HEK293T (cell line): Measurements from ENCODE around the gene NHSL2.
A peak's percentile ranks its signal among the peaks of the same experiment; 100 is the strongest.

Experiments
- CTCF ChIA-PET: fragments of 350-600 bp; formaldehyde crosslinking; extraction: SDS; loops from one replicate; lab custom pipeline; 2021; ENCODE audit warnings: antibody characterized with exemption, inconsistent platforms; lab: Yijun Ruan, JAX
- POLR2A ChIA-PET: fragments of 350-600 bp; formaldehyde crosslinking; extraction: SDS; loops from one replicate; lab custom pipeline; 2020; ENCODE audit warnings: antibody characterized with exemption, inconsistent platforms; lab: Yijun Ruan, JAX
- DNase-seq: peaks from one replicate; pipeline ENCODE4 v3.0.0; 2012; ENCODE audit warnings: mixed read lengths; ENCODE audit errors: extremely low spot score
- ARNT ChIP-seq: fragments of 450-650 bp; IDR thresholded peaks from 2 replicates; pipeline ENCODE4 v1.6.1; 2017; ENCODE audit warnings: mild to moderate bottlenecking
- BHLHE40 ChIP-seq: fragments of 450-650 bp; IDR thresholded peaks from 2 replicates; pipeline ENCODE4 v1.6.1; 2016; ENCODE audit warnings: mild to moderate bottlenecking, moderate library complexity, borderline replicate concordance
- CTBP1 ChIP-seq: fragments of 450-650 bp; IDR thresholded peaks from 2 replicates; pipeline ENCODE4 v1.6.1; 2016; ENCODE audit warnings: borderline replicate concordance
- ELF4 ChIP-seq: fragments of 450-650 bp; IDR thresholded peaks from 2 replicates; pipeline ENCODE4 v1.6.1; 2017; ENCODE audit warnings: antibody characterized with exemption
- FOXA1 ChIP-seq: fragments of 450-650 bp; IDR thresholded peaks from 2 replicates; pipeline ENCODE4 v1.6.1; 2016; ENCODE audit warnings: mild to moderate bottlenecking
- FOXK2 ChIP-seq: fragments of 450-650 bp; IDR thresholded peaks from 2 replicates; pipeline ENCODE4 v1.6.1; 2016; ENCODE audit warnings: mild to moderate bottlenecking
- FOXM1 ChIP-seq: fragments of 450-650 bp; IDR thresholded peaks from 2 replicates; pipeline ENCODE4 v1.6.1; 2017; ENCODE audit warnings: mild to moderate bottlenecking, borderline replicate concordance
- HDGF ChIP-seq: fragments of 450-650 bp; IDR thresholded peaks from 2 replicates; pipeline ENCODE4 v1.6.1; 2017; ENCODE audit warnings: antibody characterized with exemption, borderline replicate concordance
- L3MBTL2 ChIP-seq: fragments of 450-650 bp; conservative IDR thresholded peaks from 2 replicates; pipeline ENCODE4 v1.6.1; 2016; ENCODE audit warnings: mild to moderate bottlenecking
- LEF1 ChIP-seq: fragments of 450-650 bp; IDR thresholded peaks from 2 replicates; pipeline ENCODE4 v1.6.1; 2017; ENCODE audit warnings: mild to moderate bottlenecking, borderline replicate concordance
- NFRKB ChIP-seq: fragments of 450-650 bp; IDR thresholded peaks from 2 replicates; pipeline ENCODE4 v1.6.1; 2016; ENCODE audit warnings: mild to moderate bottlenecking, moderate library complexity
- SP1 ChIP-seq: fragments of 450-650 bp; IDR thresholded peaks from 2 replicates; pipeline ENCODE4 v1.6.1; 2017
- SUZ12 ChIP-seq: fragments of 450-650 bp; IDR thresholded peaks from 2 replicates; pipeline ENCODE4 v1.6.1; 2016; ENCODE audit warnings: mild to moderate bottlenecking
- TARDBP ChIP-seq: fragments of 450-650 bp; IDR thresholded peaks from 2 replicates; pipeline ENCODE4 v1.6.1; 2016
- ZNF384 ChIP-seq: fragments of 450-650 bp; IDR thresholded peaks from 2 replicates; pipeline ENCODE4 v1.6.1; 2016
- TF ChIP-seq, protein P1 (sequence below): fragments of 450-650 bp; IDR thresholded peaks from 2 replicates; pipeline ENCODE4 v1.6.1; 2016

Gene NHSL2

DNA sequence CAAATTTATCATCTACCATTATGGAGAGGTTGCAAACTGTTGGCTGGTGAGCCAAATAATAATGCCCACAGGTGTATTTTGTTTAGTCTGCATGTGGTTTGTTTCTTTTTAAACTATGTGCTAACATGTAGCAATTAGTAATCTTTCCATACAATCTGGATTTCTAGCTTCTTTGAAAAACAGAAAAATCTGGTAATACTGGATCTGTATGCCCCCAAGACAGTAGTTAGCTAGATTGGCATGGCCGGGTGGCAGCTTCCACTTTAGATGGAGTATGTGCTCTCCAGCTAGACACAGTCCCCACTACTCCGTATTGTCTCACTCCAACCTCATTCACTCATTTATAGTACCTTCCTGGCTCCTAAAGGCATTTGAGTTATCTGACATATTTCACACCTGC lies 91.3 kb downstream of the NHSL2 start:
- POLR2A ChIA-PET = no interaction called here
- CTCF ChIA-PET = interaction anchor here (0.5 to 4.9 kb wide), 6 partner anchors 11 to 144 kb away, joined by 3 to 22 read pairs (median 3); no protein-coding TSS in a partner anchor
- TF ChIP-seq ZNF384 (no peak), HDGF (no peak), L3MBTL2 (no peak), NFRKB (no peak), FOXA1 (no peak), ARNT (no peak), FOXK2 (no peak), TARDBP (no peak), SUZ12 (no peak), BHLHE40 (no peak), ELF4 (no peak)
- TF ChIP-seq, protein P1, sequence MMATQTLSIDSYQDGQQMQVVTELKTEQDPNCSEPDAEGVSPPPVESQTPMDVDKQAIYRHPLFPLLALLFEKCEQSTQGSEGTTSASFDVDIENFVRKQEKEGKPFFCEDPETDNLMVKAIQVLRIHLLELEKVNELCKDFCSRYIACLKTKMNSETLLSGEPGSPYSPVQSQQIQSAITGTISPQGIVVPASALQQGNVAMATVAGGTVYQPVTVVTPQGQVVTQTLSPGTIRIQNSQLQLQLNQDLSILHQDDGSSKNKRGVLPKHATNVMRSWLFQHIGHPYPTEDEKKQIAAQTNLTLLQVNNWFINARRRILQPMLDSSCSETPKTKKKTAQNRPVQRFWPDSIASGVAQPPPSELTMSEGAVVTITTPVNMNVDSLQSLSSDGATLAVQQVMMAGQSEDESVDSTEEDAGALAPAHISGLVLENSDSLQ = no peak
- DNase-seq = no peak

- DNase-seq = no peak
- TF ChIP-seq NFRKB (no peak), L3MBTL2 (no peak), FOXA1 (no peak)
- CTCF ChIA-PET = interaction anchor here (0.6 to 4.9 kb wide), 6 partner anchors 19 to 239 kb away, joined by 3 to 22 read pairs (median 3); partner anchors contain the start of gene NHSL2
- POLR2A ChIA-PET = interaction anchor here (1.0 kb wide), 1 partner anchor 94 kb away, joined by 3 read pairs; no protein-coding TSS in a partner anchor
These were observed 92.2 kb downstream of the NHSL2 start for GRCh38 chrX:72002875-72003274.

DNA sequence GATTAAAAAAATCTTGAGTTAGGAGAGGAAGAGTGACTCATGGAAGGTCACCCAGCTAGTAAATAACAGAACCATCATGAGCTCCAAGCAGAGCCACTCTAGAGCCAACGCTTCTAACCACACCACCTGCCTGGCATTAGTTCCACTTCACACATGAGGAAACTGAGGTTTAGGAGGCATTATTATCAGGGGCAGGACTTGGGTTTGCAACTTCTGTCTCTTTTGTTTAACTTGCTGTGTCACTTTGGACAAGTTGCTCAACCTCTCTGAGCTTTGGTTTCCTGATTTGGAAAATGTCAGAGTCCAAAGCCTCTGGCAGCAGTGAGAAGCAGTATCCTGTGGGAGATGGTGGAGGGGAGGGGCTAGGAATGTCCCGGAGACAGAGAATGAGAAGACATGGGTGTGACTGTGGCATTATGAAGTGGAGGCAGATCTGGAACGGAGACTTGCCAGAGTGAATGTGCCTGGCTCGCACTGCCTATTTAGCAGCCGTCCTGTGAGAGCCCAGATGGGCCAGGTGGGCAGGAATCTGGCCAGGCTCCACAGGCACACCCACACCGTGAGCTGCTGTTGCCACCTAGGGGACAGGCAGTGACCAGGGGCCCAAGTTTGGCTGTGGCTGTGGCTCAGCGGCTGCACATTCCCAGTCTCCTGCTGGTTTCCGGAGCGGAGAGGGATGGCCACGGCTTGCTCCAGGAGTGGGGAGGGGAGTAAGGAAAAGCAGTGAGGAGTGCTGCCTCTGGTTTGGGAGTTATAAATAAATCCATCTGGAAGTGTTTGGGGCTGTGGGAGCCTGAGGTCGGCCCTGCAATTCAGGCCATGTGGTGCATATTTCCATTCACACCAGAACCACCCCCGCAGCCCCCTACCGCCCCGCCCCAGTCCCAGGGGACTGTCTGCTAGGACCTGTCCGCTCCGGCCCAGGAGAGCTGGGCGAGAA lies 93.4 kb downstream of the NHSL2 start:
- ChIA-PET POLR2A (interaction anchor here (1.0 to 1.5 kb wide), 5 partner anchors 18 to 273 kb away, joined by 3 read pairs; partner anchors contain the start of genes ERCC6L and RPS4X), CTCF (interaction anchor here (0.9 to 4.9 kb wide), 4 partner anchors 13 to 93 kb away, joined by 3 to 22 read pairs (median 4); partner anchors contain the start of gene NHSL2)
- TF ChIP-seq NFRKB = no peak
- TF ChIP-seq TARDBP = 0 out of 2 replicates have a peak, but pooled peaks have one; percentile 20
- DNase-seq = peak; percentile 61

DNA sequence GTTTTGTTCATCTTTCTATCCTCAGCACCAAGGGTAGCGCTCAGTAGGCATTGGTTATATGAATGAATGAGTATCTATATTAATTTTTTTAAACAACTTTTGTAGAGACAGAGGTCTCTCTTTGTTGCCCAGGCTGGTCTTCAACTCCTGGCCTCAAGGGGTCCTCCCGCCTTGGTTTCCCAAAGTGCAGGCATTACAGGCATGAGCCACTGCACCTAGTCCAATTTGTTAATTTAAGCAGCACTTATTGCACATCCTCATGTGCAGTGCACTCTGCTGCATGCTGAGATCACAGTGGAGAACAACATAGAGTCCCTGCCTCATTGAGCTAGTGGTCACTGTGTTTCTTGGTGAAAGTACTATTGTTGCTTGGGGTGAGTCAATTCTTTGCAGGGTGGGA lies 94.4 kb downstream of the NHSL2 start:
- CTCF ChIA-PET = interaction anchor here (0.6 to 4.9 kb wide), 4 partner anchors 13 to 127 kb away, joined by 3 to 22 read pairs (median 4); partner anchors contain the start of gene NHSL2
- POLR2A ChIA-PET = interaction anchor here (1.1 to 1.5 kb wide), 2 partner anchors 17 to 234 kb away, joined by 3 read pairs; partner anchors contain the start of gene ERCC6L
- DNase-seq = no peak
- TF ChIP-seq ZNF384 = no peak
- TF ChIP-seq ELF4 = no peak
- TF ChIP-seq ARNT = no peak
- TF ChIP-seq FOXA1 = no peak
- TF ChIP-seq L3MBTL2 = no peak
- TF ChIP-seq FOXM1 = no peak
- no peak for TF ChIP-seq CTBP1
- no peak for TF ChIP-seq SUZ12
- no peak for TF ChIP-seq TARDBP
- TF ChIP-seq SP1 = no peak
- no peak for TF ChIP-seq BHLHE40
- no peak for TF ChIP-seq NFRKB
- no peak for TF ChIP-seq LEF1
- TF ChIP-seq HDGF = no peak
- TF ChIP-seq, protein P1 = no peak

- CTCF ChIA-PET = interaction anchor here (4.9 kb wide), 1 partner anchor 16 kb away, joined by 22 read pairs; no protein-coding TSS in a partner anchor
- no peak for DNase-seq
- POLR2A ChIA-PET = interaction anchor here (1.0 to 1.4 kb wide), 2 partner anchors 23 to 232 kb away, joined by 3 read pairs; partner anchors contain the start of gene ERCC6L
- TF ChIP-seq ARNT = no peak
- no peak for TF ChIP-seq NFRKB
- no peak for TF ChIP-seq SUZ12
- no peak for TF ChIP-seq FOXM1
- no peak for TF ChIP-seq FOXK2
- no peak for TF ChIP-seq SP1
- no peak for TF ChIP-seq L3MBTL2
- no peak for TF ChIP-seq ZNF384
- TF ChIP-seq, protein P1 = no peak
- TF ChIP-seq TARDBP = no peak
- no peak for TF ChIP-seq ELF4
- no peak for TF ChIP-seq LEF1
- no peak for TF ChIP-seq BHLHE40
- TF ChIP-seq CTBP1 = no peak
- TF ChIP-seq FOXA1 = no peak
- TF ChIP-seq HDGF = no peak
These were observed 95.8 kb downstream of the NHSL2 start for GRCh38 chrX:72006461-72006860.

- ChIA-PET POLR2A (no interaction called here), CTCF (interaction anchor here (0.6 kb wide), 1 partner anchor 13 kb away, joined by 3 read pairs; no protein-coding TSS in a partner anchor)
- no peak for DNase-seq
- TF ChIP-seq CTBP1 (no peak), SUZ12 (no peak), ARNT (no peak), BHLHE40 (no peak), LEF1 (no peak), FOXK2 (no peak), FOXM1 (no peak), HDGF (no peak), SP1 (no peak), ZNF384 (no peak), NFRKB (no peak), TARDBP (no peak), ELF4 (no peak), L3MBTL2 (no peak), FOXA1 (no peak)
- TF ChIP-seq, protein P1 = no peak
These were observed 99.1 kb downstream of the NHSL2 start for GRCh38 chrX:72009731-72010130.
